Activated CD8-positive, alpha-beta memory T cell treated with anti-CD3 and anti-CD28 coated beads for 1 hour (primary cell): ENCODE data around the gene ZNF195.
"Not testable (repeated sequence)": the region's sequence is repeated elsewhere in the genome, so short reads cannot be mapped to it uniquely, and the experiment has no call there.

Source experiments
- DNase-seq, 2 donors: peaks; one replicate each; pipeline ENCODE4 v3.0.0-alpha.2; 2020; ENCODE audit warnings: low read depth in 1 of 2; ENCODE audit errors: extremely low read depth in 1 of 2

The ZNF195 gene

GRCh38 chr11:3378426-3379423 lies at the start of gene ZNF195:
Gene ZNF195, minus strand, starts transcription at chr11:3379146. Its CDS starts 106 bp downstream, at chr11:3379040.
- peak; percentile 88 to 94 for DNase-seq

DNA sequence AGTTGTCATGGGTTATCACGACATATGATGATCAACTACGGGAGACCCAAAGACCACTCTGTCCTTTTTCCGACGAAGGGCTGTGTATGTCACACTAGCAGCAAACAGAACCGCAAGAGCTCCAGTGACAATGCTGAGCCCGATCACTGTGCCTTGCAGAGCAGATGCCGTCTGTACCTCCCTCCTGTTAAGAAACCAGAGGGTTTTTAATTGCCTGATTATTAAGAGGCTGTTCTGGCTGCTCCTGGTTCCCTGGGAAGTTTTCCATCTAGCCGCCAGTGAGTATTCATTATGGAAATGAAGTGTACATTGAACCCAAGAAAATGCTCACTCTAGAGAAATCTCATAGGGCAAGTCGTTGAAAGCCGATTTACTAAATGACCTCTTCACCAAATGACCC lies 49.1 kb upstream of the ZNF195 start:
- not testable (repeated sequence) for DNase-seq

DNA sequence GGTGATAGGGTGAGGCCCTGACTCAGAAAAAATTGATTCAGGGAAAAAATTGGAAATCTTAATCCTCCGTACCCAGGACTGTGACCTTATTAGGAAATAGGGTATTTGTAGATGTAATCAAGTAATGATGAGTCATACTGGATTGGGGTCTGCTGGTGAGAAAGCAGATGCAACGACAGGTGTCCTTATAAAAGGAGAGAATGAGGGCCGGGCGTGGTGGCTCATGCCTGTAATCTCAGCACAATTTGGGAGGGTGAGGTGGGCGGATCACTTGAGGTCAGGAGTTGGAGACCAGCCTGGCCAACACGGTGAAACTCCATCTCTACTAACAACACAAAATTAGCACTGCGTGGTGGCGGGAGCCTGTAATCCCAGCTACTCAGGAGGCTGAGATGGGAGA lies 47.6 kb upstream of the ZNF195 start:
- not testable (repeated sequence) for DNase-seq

DNA sequence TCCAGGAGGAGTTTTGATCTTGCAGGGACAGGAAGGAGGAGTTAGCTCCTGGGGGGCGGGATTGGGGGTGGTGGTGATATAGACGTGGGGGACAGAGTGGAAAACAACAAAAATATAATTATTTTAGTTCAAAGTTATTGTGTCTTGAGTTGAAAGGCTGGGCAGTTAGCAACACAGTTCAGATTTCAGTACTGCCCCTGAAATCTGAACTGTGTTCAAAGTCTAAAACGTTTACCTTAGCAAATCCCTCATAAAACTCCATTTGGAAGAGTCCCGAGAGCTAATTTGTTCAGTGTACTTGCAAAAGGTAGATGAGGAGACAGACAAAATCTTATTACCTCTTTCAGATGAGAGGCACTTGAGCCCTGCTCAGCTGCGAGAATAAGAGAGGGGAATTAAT lies 45.0 kb upstream of the ZNF195 start:
- not testable (repeated sequence) for DNase-seq

GRCh38 chr11:3423138-3423731 lies 44.3 kb upstream of the ZNF195 start:
- DNase-seq: not testable (repeated sequence)

GRCh38 chr11:3422380-3423137 lies 43.6 kb upstream of the ZNF195 start:
- peak; percentile 92 to 93 for DNase-seq

DNA sequence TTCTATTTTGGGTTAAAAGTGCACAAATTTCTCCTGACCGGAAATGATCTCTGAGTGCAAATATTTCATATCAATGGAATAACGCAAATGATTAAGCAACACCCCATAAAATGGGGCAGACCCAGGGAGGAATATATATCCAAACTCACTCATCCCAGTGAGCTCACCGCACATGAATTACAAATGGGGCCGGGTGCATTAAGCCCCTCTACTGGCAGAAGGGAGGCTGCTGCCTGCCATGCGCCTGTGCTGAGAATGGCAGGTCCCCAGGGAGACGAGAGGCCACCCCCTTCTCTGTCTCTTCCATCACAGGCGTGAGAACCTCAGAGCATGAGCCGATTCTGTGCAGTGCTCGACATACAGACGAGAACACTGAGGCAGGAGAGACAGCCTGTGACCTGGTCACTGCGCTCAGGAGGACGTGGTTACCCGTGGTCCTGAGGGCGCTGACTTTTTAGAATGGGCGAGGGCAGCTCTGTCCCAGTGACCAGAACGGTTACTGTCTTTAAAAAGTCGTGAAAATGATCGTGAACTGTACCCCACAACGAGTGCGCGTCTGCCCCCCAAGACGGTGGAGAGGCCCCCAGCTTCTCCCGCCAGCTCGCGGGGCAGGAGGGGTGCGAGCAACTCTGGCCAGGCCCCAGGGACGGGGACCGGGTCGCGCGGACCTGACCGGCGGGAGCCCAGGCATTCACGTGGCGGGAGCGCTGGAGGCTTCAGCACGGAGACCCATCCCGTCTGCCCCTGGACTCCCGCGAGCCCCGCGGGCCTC lies 42.8 kb upstream of the ZNF195 start:
- not testable (repeated sequence) for DNase-seq

- not testable (repeated sequence) for DNase-seq
Measured at GRCh38 chr11:3420281-3421042, 41.5 kb upstream of the ZNF195 start.

DNA sequence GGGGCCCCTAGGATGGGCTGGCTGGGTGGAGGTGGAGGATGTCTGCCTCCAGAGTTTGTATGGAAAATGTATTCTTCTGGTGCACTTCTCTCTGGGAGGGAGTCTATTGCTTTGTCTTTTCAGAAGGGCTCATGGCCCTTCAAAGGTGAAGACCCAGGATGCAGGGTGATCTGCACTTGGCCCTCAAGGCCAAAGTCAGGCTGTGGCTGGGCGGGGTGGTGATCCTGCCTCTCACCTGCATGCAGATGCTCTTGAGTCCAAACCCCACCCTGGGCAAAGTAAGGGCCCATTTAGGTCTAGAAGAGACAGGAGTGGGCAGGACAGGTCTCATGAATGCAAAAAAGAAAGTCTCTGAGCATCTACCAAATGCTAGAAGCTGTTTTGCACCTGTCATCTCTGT lies 40.5 kb upstream of the ZNF195 start:
- DNase-seq: not testable (repeated sequence)

GRCh38 chr11:3417047-3417446 lies 38.1 kb upstream of the ZNF195 start:
- DNase-seq: peak; percentile 10 to 34

DNA sequence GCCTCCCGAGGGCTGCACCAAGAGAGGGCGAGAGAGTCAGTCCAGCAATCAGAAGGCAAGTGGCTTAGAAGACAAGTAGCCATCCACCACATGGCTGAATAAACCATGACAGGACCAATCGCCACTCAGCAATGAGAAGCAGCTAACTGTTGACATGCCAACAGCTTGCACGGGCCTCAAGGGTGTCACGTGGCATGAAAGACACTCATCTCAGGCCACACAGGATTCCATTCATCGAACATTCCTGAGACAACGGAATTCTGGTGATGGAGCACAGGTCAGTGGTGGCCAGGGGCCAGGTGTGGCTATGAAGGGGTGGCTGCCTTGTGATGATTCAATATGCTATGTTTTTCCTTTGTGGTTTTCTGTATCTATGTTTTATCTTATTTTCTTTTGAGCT lies 36.4 kb upstream of the ZNF195 start:
- DNase-seq: not testable (repeated sequence)

GRCh38 chr11:3413666-3414065 lies 34.7 kb upstream of the ZNF195 start:
- DNase-seq: not testable (repeated sequence)

- DNase-seq: no peak
Measured at GRCh38 chr11:3412837-3413236, 33.9 kb upstream of the ZNF195 start.

DNA sequence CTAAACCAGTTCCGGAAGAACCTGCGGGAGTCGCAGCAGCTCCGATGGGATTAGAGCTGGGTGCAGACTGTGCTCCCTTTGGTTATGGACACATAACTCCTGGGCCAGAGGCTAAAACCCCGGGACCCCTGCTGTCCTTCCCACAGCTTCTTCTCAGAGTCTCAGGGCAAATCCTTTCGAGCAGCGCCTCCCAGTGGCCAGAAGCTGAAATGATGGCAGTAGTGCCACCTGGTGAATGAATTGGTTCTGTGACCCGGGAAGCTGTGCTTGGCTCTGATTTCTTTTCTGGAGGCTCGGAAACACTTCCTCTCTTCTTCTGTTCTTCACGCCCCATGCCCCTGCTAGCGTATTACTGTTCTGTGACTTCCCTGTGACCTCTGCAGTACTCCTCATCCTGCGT lies 29.8 kb upstream of the ZNF195 start:
- peak; percentile 22 to 65 for DNase-seq

DNA sequence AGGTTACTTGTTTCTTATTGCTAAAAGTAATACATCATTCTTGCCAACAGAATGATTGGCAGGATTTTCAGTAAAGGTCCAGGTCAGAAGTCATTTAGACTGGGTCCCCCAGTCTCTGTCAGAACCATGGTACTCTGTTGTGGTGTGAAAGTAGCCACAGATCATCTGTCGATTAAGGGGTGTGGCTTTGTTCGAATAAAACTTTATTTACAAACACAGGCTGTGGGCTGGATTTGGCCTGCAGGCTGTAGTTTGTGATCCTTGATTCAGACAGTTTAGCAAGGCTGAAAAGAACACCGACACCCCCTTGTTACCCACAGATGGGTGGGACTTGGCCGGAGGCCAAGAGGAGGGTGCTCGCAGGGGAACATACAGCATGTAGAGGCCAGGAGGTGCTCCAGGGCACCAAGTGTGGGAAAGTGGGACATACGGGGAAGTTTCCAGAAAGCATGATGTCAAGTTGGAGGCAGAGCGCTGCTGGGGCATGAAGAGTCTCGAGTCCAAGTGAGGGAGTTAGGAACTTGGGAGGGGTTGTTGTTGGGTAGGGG lies 29.2 kb upstream of the ZNF195 start:
- not testable (repeated sequence) for DNase-seq

- not testable (repeated sequence) for DNase-seq
Measured at GRCh38 chr11:3406937-3407336, 28.0 kb upstream of the ZNF195 start.

DNA sequence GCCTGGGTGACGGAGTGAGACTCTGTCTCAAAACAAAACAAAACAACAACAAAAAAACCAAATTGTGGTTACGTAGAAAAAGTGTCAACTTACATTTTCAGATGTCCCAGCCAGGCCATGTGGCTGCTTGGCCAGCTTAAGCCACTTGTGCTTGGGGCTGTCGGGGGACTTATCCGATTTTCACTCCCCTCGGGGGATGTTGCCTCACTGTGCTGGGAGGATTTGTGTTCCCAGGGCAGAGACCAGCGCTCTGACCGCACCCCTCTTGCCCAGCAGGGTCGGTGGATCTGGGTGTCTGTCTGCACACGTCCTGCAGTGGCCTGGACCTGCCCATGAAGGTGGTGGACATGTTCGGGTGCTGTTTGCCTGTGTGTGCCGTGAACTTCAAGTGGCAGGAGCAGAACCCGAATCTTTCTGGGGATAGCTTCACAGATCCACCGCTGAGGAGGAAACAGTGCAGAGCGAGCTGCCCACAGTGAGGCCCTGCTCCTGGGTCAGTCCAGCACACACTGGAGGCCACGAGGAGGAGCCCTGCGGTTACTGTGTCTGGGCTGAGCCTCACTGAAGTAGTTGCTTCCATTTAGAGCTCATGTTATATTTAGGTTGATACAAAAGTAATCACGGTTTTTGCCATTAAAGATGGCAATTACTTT lies 27.4 kb upstream of the ZNF195 start:
- DNase-seq: not testable (repeated sequence)

DNA sequence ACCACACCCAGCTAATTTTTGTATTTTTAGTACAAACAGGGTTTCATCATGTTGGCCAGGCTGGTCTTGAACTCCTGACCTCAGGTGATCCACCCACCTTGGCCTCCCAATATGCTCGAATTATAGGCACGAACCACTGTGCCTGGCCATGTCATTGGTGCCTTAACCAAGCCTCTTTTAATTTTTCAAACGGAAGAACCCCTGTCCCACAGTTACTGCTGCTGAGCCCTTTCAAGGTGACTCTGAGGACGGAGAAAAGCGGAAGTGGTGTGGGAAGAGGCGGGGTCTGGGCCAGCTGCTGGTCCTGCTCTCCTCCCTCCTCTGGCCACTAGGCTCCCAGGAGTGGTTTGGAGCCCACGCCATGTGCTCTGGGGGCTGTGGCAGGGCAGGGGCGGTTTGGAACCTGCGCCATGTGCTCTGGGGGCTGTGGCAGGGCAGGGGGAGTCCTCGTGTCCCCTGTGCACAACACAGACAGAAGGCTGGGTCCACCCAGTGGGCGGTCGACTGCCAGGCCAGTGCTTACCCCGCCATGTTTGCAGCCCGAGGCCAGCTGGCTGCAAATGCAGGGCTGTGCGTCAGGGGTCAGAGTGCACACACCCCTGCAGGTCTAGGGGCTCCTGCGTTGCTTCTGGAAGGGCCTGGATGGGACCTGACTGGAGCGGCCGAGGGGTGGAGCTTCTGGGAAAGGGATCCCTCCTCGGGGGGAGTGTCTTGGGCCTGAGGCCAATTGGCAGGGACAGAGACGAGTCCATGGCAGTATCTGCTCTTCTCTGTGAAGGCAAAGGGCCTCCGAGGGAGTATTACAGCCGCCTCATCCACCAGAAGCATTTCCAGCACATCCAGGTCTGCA lies 25.4 kb upstream of the ZNF195 start:
- not testable (repeated sequence) for DNase-seq
